NCI-H82 (cell line): ENCODE measurements around the gene P2RY8.
"Not testable (repeated sequence)": the region's sequence is repeated elsewhere in the genome, so short reads cannot be mapped to it uniquely, and the experiment has no call there.

ENCODE experiments used
- DNase-seq: peaks from one replicate; lab custom pipeline; 2025; lab: John Stamatoyannopoulos, UW

Gene P2RY8, protein sequence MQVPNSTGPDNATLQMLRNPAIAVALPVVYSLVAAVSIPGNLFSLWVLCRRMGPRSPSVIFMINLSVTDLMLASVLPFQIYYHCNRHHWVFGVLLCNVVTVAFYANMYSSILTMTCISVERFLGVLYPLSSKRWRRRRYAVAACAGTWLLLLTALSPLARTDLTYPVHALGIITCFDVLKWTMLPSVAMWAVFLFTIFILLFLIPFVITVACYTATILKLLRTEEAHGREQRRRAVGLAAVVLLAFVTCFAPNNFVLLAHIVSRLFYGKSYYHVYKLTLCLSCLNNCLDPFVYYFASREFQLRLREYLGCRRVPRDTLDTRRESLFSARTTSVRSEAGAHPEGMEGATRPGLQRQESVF

DNA sequence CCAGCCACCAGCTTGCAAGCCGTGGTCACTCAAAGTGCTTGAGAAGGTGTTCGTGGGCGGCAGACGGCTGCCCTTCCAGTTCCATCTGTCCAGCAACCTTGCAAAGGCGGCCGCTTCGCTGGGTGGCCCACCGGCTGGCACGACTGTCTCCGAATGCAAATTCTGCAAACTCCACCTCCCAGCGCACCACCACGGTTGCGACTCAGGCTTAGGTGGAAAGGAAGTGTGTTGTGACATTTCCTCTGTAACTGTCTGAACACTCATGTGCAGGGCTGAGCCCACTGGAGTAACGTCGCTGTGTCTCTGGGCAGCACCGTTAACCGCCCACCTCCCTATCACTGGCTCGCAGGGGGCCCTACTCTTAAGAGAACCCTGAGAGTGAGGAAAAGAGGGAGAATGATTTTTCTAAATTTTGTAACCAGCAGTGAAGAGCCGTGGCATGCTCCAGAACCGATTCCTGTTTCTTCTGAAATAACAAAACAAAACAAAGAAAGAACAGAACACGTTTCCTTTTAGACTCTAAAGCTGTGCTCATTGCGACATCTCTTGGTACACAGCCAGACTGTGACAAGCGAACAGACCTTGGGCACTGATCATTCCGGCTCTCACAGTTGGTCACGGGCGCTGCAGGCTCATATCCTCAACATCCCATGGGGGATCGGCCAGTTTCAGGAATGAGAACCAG, at the start of gene P2RY8:
TSS of gene P2RY8 (minus strand) at position 155 of the 685 bp plus-strand sequence. CDS start 70,627 bp downstream, outside the sequence.
- no peak for DNase-seq

DNA sequence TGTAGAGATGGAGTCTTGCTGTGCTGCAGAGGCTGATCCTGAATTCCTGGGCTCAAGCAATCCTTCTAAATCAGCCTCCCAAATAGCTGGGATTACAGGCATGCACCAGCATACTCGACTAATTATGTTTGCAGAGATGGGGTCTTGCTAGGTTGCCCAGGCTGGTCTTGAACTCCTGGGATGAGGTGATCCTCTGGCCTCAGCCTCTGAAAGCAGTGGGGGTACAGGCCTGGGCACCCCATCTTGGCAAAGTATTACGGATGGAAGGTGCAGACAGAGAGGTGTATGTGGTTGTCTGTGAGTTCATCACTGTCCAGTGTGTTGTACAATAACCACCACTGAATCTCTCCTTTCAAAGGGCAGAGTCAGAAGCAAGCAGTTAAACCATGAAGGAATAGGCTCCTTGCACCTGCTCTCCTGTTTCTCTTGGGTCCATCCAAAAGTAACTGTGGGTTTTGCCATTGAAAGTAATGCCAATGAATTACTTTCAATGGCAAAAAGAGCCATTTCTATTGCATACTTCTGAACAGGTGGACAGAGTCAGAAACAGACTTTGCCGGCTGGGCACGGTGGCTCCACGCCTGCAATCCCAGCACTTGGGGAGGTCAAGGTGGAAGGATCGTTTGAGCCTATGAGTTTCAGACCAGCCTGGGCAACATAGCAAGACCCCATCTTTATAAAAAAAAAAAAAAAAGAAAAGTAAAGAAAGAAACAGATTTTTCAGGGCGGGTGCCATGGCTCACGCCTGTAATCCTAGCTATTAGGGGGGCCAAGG, 47.4 kb upstream of the P2RY8 start:
- no peak for DNase-seq

DNA sequence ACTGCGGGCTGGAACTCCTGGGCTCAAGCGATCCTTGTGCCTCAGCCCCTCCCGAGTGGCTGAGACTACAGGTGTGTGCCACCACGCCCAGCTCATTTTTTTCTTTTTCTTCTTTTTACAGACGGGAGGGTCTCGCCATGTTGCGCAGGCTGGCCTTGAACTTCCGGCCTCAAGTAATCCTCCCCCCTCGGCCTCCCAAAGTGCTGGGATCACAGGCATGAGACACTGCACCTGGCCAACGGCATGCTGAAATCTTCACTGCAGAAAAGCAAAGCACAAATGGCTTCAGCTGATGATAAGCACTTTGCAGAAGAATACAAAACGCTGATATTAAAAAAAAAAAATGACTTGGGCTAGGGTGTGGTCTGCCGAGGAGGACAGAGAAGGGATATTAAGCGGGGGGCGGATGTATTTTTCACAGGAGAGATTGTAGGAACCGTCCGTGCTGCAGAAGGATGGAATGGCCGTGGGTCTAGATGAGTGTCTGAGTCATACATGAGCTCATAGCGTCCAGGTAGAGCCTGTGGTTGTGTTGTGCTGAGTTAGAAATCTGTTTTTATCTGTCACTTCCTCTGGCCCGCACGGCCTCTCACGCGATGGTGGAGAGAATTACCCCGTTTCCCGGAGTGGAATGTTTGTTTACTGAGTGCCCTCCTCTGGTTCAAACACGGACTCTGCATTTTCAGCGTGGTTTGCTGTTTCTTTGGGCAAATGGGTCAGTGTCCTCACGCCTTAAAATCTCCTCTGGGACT, 45.9 kb upstream of the P2RY8 start:
- DNase-seq, result no peak

DNA sequence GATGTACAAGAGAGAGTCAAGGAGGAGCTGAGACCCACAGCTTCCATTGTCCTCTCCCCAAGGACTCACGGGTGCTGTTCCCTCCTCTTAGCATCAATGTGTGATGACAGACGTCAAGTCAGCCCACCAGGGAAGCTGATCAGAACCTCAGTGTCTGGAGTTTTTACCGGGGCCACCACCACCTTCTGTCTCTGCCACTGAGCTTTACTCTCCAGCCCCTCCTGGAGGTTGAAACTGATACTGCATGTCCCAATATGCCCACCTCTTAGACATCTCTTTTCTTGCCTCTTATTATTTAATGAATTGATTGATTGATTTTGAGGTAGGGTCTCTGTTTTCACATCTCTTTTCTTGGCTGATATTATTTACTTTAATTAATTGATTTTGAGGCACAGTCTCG, 44.1 kb upstream of the P2RY8 start:
- DNase-seq, result peak; percentile 78

DNA sequence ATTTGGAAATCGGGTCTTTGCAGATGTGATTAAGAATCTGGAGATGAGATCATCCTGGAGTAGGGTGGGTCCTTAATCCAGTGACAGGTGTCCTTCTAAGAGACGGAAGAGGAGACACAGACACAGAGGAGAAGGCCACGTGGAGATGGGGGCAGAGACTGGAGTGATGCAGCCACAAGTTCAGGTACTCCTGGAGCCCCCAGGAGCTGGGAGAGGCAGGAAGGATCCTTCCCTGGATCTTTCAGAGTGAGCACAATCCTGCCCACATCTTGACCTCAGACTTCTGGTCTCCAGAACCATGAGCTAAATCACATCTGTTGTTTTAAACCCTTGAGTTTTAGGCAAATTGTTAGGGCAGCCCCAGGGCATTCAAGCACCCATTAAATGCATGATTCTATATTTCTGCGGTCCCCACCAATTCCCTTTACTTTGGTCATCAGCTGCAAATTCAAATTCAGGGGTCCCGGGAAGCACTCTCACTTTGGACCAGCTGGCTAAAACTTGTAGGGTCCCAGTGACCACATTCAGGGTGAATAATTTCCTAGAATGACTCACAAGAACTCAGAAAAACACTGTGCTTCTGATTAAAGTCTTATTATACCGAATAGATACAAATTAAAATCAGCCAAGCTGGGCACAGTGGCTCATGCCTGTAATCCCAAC, 41.7 kb upstream of the P2RY8 start:
- no peak for DNase-seq

DNA sequence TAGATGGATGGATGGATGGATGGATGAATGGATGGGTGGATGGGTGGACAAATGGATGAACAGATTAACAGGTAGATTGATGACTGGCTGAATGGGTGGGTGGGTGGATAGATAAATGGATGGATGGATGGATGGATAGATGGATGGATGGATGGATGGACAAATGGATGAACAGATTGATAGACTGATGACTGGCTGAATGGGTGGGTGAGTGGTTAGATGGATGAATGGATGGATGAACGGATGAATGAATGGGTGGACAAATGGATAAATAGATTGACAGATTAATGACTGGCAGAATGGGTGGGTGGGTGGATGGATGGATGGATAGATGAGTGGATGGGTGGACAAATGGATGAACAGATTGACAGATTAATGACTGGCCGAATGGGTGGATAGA, 40.9 kb upstream of the P2RY8 start:
- DNase-seq, result no peak

DNA sequence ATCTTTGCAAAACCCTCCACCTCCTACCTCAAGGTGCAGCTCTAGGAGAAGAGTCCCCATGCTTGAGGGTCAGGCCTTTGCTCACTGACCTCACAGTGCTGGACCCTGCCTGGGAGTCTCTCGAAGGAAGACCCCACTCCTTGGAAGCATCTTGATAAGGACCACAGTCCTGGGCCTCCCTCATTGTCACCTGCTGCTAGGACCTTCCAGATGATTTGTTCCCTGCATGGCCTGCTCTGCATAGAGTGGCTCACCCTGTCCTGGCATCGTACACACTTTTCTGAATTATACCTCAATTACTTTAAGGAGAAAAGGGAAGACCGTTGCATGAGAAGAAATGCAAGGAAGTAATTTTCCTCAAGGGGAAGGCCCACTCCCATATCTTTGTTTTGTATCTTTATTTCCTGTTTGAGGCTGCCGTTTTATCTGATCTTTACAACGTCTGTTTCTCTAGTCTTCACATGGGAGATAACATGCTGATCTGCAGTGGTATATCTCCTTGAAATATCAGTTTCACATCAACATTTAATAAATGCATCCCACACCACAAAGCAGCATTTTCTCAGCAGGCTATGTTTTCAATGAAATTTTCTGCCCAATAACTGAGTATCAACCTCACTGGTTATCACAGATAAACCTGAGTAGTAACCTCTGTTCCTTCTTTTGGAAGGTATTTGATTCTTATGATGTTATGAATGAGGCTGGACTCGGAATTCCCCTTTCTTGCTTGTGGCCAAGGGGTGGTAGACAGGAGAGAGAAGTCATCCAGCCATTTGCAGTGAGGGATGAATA, 39.4 kb upstream of the P2RY8 start:
- no peak for DNase-seq

DNA sequence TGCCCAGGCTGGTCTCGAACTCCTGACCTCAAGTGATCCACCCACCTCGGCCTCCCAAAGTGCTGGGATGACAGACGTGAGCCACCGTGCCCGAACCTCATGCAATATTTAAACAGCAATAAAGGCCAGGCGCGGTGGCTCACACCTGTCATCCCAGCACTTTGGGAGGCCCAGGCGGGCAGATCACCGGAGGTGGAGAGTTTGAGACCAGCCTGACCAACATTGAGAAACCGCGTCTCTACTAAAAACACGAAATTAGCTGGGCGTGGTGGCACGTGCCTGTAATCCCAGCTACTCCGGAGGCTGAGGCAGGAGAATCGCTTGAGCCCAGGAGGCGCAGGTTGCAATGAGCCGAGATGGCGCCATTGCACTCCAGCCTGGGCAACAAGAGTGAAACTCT, 37.2 kb upstream of the P2RY8 start:
- DNase-seq, result not testable (repeated sequence)

DNA sequence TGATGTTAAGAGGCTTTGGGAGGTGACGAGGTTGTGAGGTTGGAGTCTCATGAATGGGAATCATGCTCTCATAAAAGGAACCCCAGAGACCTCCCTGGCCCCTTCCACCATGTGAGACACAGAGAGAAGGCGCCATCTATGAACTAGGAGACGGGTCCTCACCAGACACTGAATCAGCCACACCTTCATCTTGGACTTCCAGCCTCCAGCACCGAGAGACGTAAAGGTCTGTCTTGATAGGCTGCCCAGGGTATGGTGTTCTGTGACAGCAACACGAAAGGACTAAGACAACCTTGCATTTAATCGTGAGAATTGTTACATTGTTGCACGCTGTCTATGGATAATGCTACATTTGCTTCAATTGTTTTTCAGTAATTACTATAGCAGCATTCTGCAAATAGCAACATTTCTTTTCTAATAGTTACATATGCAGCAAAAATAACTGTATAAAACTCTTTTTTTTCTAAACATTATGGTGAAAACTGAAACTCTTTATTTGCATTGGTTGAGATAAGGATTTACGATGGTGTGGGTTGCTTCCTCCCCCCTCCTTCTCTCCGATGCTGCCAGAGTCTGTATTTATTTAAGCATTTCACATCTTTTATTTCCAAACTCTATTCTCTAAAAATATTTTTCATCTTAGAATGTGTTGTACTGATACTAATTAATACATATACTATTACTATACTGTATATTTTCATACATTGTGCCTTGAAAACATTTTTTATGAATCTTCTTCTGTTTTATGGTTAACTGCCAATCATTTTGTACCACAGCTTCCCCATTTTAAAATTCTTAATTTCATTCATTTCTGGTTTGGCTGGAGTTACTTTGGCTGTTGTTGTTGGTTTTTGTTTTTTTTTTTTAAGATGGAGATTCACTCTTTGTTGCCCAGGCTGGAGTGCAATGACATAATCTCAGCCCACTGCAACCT, 28.0 kb upstream of the P2RY8 start:
- DNase-seq, result no peak

DNA sequence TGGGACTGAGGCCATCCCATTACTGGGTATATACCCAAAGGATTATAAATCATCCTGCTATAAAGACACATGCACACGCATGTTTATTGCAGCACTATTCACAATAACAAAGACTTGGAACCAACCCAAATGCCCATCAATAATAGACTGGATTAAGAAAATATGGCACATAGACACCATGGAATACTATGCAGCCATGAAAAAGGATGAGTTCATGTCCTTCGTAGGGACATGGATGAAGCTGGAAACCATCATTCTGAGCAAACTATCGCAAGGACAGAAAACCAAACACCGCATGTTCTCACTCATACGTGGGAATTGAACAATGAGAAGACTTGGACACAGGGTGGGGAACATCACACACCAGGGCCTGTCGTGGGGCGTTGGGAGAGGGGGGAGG, 27.1 kb upstream of the P2RY8 start:
- DNase-seq, result not testable (repeated sequence)

DNA sequence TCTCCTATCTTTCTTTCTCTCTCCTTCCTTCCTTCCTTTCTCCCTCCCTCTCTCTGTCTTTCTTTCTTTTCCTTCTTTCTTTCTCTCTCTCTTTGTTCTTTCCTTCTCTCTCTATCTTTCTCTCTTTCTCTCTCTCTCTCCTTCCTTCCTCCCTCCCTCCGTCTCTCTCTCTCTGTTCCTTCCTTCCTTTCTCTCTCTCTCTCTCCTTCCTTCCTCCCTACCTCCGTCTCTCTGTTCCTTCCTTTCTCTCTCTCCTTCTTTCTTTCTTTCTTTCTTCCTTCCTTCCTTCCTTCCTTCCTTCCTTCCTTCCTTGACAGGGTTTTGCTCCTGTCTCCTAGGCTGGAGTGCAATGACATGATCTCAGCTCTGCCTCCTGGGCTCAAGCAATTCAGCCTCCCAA, 24.2 kb upstream of the P2RY8 start:
- DNase-seq, result no peak

DNA sequence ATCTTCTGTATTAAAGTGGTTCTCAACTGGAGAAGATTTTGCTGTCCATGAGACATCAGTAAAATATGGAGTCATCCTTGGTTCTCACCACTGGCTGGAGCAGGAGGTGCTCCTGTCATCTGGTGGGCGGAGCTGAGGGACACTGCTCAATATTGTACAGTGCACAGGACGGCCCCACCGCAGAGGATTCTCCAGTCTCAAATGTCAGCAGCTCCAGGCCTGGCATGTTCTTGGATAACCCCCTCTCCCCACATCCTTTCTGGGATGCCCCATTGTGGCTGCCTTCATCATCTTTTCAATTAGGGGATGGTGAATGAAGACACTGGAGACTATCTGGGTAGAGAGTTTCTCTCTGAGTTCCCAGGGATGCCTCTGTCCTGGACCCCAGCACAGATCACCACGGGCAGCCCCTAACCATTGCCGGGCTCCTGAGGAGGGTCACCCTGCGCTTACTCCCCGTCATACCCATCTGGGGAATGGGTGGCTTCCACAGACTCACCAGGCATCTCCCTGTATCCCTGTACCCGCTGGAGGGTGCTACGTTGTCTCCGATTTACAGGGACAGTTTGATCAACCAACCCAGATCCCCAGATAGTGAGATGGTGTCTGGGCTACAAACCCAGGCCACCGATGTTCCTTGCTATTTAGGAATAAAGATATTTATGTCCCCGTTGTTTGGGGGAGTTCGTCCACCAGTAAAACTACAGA, 21.9 kb upstream of the P2RY8 start:
- no peak for DNase-seq

DNA sequence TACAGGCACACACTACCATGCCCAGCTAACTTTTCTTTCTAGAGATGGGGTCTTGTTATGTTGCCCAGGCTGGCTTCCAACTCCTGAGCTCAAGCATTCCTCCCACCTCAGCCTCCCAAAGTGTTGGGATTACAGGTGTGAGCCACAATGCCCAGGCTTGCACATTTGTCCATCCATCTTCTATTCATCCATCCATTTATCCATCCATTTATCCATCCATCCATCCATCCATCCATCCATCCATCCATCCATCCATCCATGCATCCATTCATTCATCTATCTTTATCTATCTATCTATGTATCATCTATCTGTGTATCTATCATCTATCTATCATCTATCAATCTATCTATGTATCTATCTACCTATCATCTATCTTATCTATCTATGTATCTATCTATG, 20.5 kb upstream of the P2RY8 start:
- DNase-seq, result not testable (repeated sequence)

DNA sequence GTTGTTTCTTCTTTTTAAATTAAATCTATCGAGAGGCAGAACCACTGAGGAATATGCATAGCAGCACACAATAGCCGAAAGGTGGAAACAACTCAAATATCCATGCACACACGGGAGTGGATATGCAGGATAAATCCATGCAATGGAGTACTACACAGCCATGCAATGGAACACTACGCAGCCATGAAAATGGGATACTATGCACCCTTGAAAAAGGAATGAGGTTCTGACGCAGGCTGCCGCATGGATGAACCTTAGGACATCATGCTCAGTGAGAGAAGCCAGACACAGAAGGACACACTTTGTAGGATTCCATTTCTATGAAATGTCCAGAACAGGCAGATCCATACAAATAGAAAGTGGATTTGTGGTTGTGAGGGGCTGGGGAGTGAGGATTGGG, 18.4 kb upstream of the P2RY8 start:
- no peak for DNase-seq

DNA sequence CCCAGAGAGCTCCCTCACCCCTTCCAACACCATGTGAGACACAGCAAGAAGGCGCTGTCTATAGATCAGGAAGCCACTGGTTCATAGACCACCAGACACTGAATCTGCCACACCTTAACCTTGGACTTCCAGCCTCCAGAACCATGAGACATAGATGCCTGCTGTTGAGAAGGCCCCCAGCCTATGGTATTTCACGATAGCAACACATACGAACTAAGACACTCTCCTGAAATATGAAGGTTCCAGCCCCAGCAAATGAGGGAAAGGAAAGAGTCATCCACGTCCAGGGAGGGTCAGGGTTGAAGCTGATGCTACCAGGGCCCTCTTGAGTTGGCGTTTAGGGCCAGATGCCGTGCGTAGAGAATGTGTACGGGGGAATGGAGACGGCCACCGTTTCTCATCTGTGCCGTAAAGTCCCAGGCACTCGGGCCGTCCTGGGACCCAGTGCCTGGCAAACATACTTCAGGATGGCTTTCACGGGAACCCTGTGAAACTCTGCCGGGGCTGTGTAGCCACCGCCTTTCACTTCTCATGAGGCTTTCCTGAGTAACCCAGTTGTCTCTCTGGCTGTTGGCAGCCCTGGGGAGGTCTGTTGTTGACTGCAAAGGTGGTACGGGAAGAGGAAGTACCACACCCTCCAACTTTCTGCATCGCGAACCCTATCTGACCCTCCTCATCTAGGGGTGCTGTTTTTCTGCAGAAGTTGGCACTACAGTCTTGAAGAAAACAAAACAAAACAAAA, 17.7 kb upstream of the P2RY8 start:
- DNase-seq, result no peak

DNA sequence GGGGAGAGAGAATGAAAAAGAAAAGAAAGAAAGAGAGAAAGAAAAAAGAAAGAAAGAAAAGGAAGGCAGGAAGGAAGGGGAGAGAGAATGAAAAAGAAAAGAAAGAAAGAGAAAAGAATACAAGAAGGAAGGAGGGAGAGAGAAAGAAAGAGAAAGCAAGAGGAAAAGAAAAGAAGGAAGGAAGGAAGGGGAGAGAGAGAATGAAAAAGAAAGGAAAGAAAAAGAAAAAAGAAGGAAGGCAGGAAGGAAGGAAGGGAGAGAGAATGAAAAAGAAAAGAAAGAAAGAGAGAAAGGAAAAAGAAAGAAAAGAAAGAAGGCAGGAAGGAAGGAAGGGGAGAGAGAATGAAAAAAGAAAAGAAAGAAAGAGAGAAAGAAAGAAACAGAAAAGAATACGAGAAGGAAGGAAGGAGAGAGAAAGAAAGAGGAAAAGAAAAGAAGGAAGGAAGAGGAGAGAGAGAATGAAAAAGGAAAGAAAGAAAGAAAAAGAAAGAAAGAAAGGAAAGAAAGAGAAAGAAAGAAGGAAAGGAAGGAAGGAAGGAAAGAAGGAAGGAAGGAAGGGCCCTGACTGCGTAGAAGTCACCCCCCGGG, 15.1 kb upstream of the P2RY8 start:
- DNase-seq, result no peak

DNA sequence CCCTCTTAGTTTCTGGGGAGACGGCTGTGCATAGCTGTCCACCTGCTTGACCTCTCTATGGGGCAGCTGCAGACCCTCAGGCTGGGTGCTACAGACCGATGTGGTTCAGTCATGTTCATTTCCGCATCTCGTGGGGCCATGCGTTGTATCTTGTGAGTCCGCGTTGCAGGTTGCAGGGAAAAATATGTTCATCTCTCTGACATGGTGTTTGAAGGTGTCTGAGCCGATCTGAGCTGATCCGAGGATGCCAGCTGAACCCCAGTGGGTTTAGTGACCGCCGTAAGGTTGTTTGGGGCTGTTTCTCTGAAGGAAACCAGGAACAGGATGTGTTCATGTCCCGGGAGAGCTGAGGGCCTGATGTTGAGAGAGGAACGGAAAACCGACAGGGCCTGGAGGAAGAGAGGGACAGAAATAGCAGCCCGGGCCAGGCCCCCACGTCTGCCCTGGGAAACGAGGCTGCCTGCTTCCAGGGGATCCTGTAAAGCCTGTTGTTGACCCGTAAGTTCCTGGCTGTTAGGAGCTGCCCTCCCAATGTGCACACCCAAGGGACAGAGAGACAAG, 9.8 kb upstream of the P2RY8 start:
- DNase-seq, result no peak
